Panc1 (cell line): Measurements from ENCODE around the gene CPXM1.

Source experiments
- CTCF ChIP-seq: fragments of 450-650 bp; IDR thresholded peaks from 2 replicates; pipeline ENCODE4 v1.5.1; 2017; ENCODE audit warnings: mild to moderate bottlenecking
- POLR2AphosphoS5 ChIP-seq: IDR thresholded peaks from 2 replicates; pipeline ENCODE4 v1.6.1; 2012; ENCODE audit warnings: mild to moderate bottlenecking, low read depth, low read length, moderate library complexity

- no peak for TF ChIP-seq CTCF
- no peak for TF ChIP-seq POLR2AphosphoS5
These were observed 43.4 kb downstream of the CPXM1 start for GRCh38 chr20:2757001-2757400.
